DMS53 (cell line): ENCODE results near the gene BSND.
"Not testable (repeated sequence)": the region's sequence is repeated elsewhere in the genome, so short reads cannot be mapped to it uniquely, and the experiment has no call there.

Experiments
- DNase-seq: peaks from one replicate; lab custom pipeline; 2025; lab: John Stamatoyannopoulos, UW

BSND gene

GRCh38 chr1:54998677-54999076 is at the start of gene BSND:
BSND (plus strand) TSS chr1:54998933; CDS start chr1:54999187, 254 bp downstream.
- no peak for DNase-seq

GRCh38 chr1:54949053-54949452 is 49.7 kb upstream of the BSND start:
- DNase-seq, result no peak

- DNase-seq, result no peak
Observed at GRCh38 chr1:54950006-54950368, 48.7 kb upstream of the BSND start.

GRCh38 chr1:54950369-54951163 is 48.2 kb upstream of the BSND start:
- DNase-seq, result peak; percentile 92

GRCh38 chr1:54951810-54952226 is 46.9 kb upstream of the BSND start:
- no peak for DNase-seq

- DNase-seq, result peak; percentile 94
Observed at GRCh38 chr1:54952950-54953718, 45.6 kb upstream of the BSND start.

GRCh38 chr1:54953846-54954245 is 44.9 kb upstream of the BSND start:
- DNase-seq, result peak; percentile 68

- peak; percentile 78 for DNase-seq
Observed at GRCh38 chr1:54955359-54955758, 43.4 kb upstream of the BSND start.

GRCh38 chr1:54956726-54957125 is 42.0 kb upstream of the BSND start:
- DNase-seq, result no peak

GRCh38 chr1:54959241-54959640 is 39.5 kb upstream of the BSND start:
- DNase-seq, result no peak

GRCh38 chr1:54962612-54963395 is 35.9 kb upstream of the BSND start:
- DNase-seq, result no peak

GRCh38 chr1:54963829-54964228 is 34.9 kb upstream of the BSND start:
- DNase-seq, result not testable (repeated sequence)

GRCh38 chr1:54965624-54966340 is 33.0 kb upstream of the BSND start:
- peak; percentile 51 for DNase-seq

GRCh38 chr1:54967372-54967771 is 31.4 kb upstream of the BSND start:
- peak; percentile 61 for DNase-seq

- DNase-seq, result no peak
Observed at GRCh38 chr1:54968551-54968950, 30.2 kb upstream of the BSND start.

- no peak for DNase-seq
Observed at GRCh38 chr1:54969879-54970278, 28.9 kb upstream of the BSND start.

GRCh38 chr1:54970901-54971300 is 27.8 kb upstream of the BSND start:
- DNase-seq, result peak; percentile 54

GRCh38 chr1:54971317-54971791 is 27.4 kb upstream of the BSND start:
- DNase-seq, result peak; percentile 99

- peak; percentile 34 for DNase-seq
Observed at GRCh38 chr1:54972436-54972835, 26.3 kb upstream of the BSND start.

- peak; percentile 92 for DNase-seq
Observed at GRCh38 chr1:54973205-54973921, 25.4 kb upstream of the BSND start.
